ENCODE results near the gene MUC12. TPM values are rescaled to one million over a fixed set of nuclear protein-coding genes. Genes with fewer than 3 reads are reported as not detected.
"Not testable (repeated sequence)": the region's sequence is repeated elsewhere in the genome, so short reads cannot be mapped to it uniquely, and the experiment has no call there.

Gene MUC12
- total RNA-seq, 1 donor from 2014 or later: not detected

GRCh38 chr7:101035941-101036340 is 66.6 kb downstream of the MUC12 start:
- intact Hi-C loops (cut with micrococcal nuclease): no loop called here

DNA sequence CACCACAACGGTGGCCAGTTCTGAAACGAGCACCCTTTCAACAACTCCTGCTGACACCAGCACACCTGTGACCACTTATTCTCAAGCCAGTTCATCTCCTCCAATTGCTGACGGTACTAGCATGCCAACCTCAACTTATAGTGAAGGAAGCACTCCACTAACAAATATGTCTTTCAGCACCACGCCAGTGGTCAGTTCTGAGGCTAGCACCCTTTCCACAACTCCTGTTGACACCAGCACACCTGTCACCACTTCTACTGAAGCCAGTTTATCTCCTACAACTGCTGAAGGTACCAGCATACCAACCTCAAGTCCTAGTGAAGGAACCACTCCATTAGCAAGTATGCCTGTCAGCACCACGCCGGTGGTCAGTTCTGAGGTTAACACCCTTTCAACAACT is 71.9 kb downstream of the MUC12 start:
- intact Hi-C loops (cut with micrococcal nuclease): not testable (repeated sequence)

DNA sequence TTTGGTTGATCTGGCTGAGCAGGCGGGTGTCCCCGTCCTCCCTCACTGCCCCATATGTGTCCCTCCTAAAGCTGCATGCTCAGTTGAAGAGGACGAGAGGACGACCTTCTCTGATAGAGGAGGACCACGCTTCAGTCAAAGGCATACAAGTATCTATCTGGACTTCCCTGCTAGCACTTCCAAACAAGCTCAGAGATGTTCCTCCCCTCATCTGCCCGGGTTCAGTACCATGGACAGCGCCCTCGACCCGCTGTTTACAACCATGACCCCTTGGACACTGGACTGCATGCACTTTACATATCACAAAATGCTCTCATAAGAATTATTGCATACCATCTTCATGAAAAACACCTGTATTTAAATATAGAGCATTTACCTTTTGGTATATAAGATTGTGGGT is 89.0 kb downstream of the MUC12 start:
- intact Hi-C loops (cut with micrococcal nuclease): no loop called here

- intact Hi-C loops (cut with micrococcal nuclease): loop anchor here (1.0 kb wide), 6 partner anchors 18 to 354 kb away; no protein-coding TSS in a partner anchor
These were observed 90.2 kb downstream of the MUC12 start for GRCh38 chr7:101059620-101059942.

GRCh38 chr7:101060992-101061391 is 91.6 kb downstream of the MUC12 start:
- intact Hi-C loops (cut with micrococcal nuclease): no loop called here

DNA sequence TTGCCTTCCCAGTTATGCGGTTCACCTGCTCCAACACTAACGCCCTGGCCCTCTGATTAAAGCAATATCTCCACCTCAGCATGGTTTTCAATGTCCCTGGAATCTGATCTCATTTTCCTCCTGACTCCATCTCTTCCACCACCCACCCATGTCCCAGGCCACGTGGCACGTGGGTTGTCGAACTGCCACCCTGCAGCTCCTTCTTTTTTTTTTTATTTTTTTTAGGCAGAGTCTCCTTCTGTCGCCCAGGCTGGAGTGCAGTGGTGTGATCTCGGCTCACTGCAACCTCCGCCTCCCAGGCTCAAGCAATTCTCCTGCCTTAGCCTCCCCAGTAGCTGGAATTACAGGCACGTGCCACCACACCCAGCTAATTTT is 94.8 kb downstream of the MUC12 start:
- intact Hi-C loops (cut with micrococcal nuclease): not testable (repeated sequence)

GRCh38 chr7:101065162-101065561 is 95.8 kb downstream of the MUC12 start:
- intact Hi-C loops (cut with micrococcal nuclease): not testable (repeated sequence)

GRCh38 chr7:101066141-101066832 is 96.9 kb downstream of the MUC12 start:
- intact Hi-C loops (cut with micrococcal nuclease): no loop called here

DNA sequence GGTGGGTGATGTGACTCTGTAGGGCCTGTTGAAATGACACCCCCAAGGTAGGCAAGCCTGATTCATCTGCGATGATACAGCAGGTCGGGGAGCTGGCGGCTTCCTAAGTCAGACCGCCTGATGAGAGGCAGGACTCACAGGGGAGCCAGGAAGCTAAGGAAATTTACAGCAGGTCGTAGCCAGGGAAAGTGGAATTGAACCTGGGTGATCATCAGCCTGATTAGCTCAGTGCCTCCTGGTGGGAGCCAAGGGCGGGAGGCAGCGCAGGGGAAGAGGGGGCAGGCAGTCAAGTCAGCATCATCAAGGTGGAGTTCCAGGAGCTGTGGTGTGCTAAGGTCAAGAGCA is 97.4 kb downstream of the MUC12 start:
- intact Hi-C loops (cut with micrococcal nuclease): no loop called here

DNA sequence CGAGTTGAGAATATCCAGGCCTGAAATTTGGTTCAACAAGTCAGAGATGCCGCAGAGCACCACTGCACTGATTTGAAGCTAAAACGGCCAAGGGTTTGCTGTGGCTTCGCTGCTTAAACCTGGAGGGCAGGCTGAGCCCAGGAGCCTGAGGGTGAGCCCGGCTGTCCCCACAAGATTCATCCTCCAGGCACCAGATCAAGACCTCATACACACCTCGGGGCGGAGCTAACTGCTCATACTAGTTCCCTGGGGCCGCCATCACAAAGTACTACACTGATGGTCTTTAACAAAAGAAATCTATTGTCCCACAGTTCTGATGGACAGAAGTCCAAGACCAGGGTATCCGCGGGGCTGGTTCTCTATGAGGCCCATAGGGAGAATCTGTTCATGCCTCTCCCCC is 99.0 kb downstream of the MUC12 start:
- intact Hi-C loops (cut with micrococcal nuclease): no loop called here

Other genes starting within 250 kb of the MUC12 start
- gene EPO, start 249.1 kb upstream of the MUC12 start, total RNA-seq: not detected in 2 replicates
- gene ZAN, start 236.0 kb upstream of the MUC12 start, total RNA-seq: not detected in 2 replicates
- gene EPHB4, start 142.0 kb upstream of the MUC12 start, total RNA-seq: 1.0 TPM in 2 replicates
- gene SLC12A9, start 116.9 kb upstream of the MUC12 start, total RNA-seq: 52.4 TPM in 2 replicates
- 26.3 and 28.4 TPM in 2 replicates for gene TRIP6, start 102.2 kb upstream of the MUC12 start, total RNA-seq
- gene SRRT, start 94.5 kb upstream of the MUC12 start, total RNA-seq: 229 and 233 TPM in 2 replicates
- 3.3 and 3.7 TPM in 2 replicates for gene UFSP1, start 79.8 kb upstream of the MUC12 start, total RNA-seq
- gene ACHE, start 73.7 kb upstream of the MUC12 start, total RNA-seq: 0.17 and 0.42 TPM in 2 replicates
- not detected in 2 replicates for gene MUC3A, start 20.0 kb upstream of the MUC12 start, total RNA-seq
- gene MUC17, start 50.5 kb downstream of the MUC12 start, total RNA-seq: not detected in 2 replicates
- gene TRIM56, start 115.9 kb downstream of the MUC12 start, total RNA-seq: 63.4 and 73.7 TPM in 2 replicates
- gene SERPINE1, start 157.5 kb downstream of the MUC12 start, total RNA-seq: 0.17 TPM in 1 of 2 replicates, not detected in the other
- gene AP1S1, start 184.9 kb downstream of the MUC12 start, total RNA-seq: 41.1 and 42.3 TPM in 2 replicates
- 0.20 and 0.37 TPM in 2 replicates for gene VGF, start 196.0 kb downstream of the MUC12 start, total RNA-seq
- not detected in 2 replicates for gene NAT16, start 210.7 kb downstream of the MUC12 start, total RNA-seq
- not detected in 2 replicates for gene MOGAT3, start 231.5 kb downstream of the MUC12 start, total RNA-seq
- 83.6 and 84.0 TPM in 2 replicates for gene PLOD3, start 248.0 kb downstream of the MUC12 start, total RNA-seq
- 66.1 and 68.4 TPM in 2 replicates for gene ZNHIT1, start 248.6 kb downstream of the MUC12 start, total RNA-seq